Spleen (tissue), 11 donors: ENCODE measurements around the gene SLC44A4. TPM values are rescaled to one million over a fixed set of nuclear protein-coding genes. Genes with fewer than 3 reads are reported as not detected.

Source experiments
- DNase-seq: peaks from one replicate; pipeline ENCODE4 v3.0.0-alpha.2; 2020
- H3K27ac ChIP-seq, 8 donors: fragments of 200-600 bp; sonication (generic) in 7 of 8; 1 replicate in 4 of 8; 2 replicates in 4 of 8; pipeline versions ENCODE4 v1.5.0 to v1.8.0; 2016 to 2021; ENCODE audit warnings: inconsistent platforms in 4 of 8, mild to moderate bottlenecking in 4 of 8, moderate library complexity in 1 of 8
- H3K27me3 ChIP-seq, 7 donors: fragments of 200-600 bp; sonication (generic) in 6 of 7; replicated peaks in 1 of 7; 1 replicate in 4 of 7; 2 replicates in 3 of 7; pipeline versions ENCODE4 v1.5.0 to v1.8.0; 2016 to 2021; ENCODE audit warnings: inconsistent platforms in 3 of 7, mild to moderate bottlenecking in 1 of 7
- H3K36me3 ChIP-seq, 6 donors: fragments of 200-600 bp; sonication (generic) in 5 of 6; 1 replicate in 4 of 6; 2 replicates in 2 of 6; pipeline versions ENCODE4 v1.5.0 to v1.8.0; 2016 to 2021; ENCODE audit warnings: inconsistent platforms in 2 of 6
- H3K4me1 ChIP-seq, 6 donors: fragments of 200-600 bp; sonication (generic) in 5 of 6; 1 replicate in 3 of 6; 2 replicates in 3 of 6; pipeline versions ENCODE4 v1.5.0 to v1.8.0; 2016 to 2021; ENCODE audit warnings: inconsistent platforms in 3 of 6
- H3K4me3 ChIP-seq, 8 donors: fragments of 200-600 bp; sonication (generic) in 7 of 8; 1 replicate in 4 of 8; 2 replicates in 4 of 8; pipeline versions ENCODE4 v1.5.0 to v1.8.0; 2016 to 2021; ENCODE audit warnings: inconsistent platforms in 4 of 8, mild to moderate bottlenecking in 4 of 8, moderate library complexity in 2 of 8
- H3K9me3 ChIP-seq, 8 donors: fragments of 200-600 bp; sonication (generic) in 7 of 8; 1 replicate in 4 of 8; 2 replicates in 4 of 8; pipeline versions ENCODE4 v1.5.0 to v1.8.0; 2016 to 2021; ENCODE audit warnings: inconsistent platforms in 4 of 8
- CTCF ChIP-seq, 11 experiments: fragments of 200-600 bp in 7 of 11; fragments of 450-650 bp in 4 of 11; sonication (generic) in 4 of 11; IDR thresholded peaks in 8 of 11; conservative IDR thresholded peaks in 3 of 11; 1 replicate in 7 of 11; 2 replicates in 4 of 11; pipeline versions ENCODE4 v1.4.0 to v1.8.0; 2016 to 2021; ENCODE audit warnings: antibody characterized with exemption in 11 of 11, inconsistent platforms in 4 of 11, mild to moderate bottlenecking in 1 of 11
- POLR2A ChIP-seq, 3 donors: fragments of 450-650 bp; IDR thresholded peaks; one replicate each; pipeline ENCODE4 v1.5.1; 2017; ENCODE audit warnings: antibody characterized with exemption in 3 of 3, mild to moderate bottlenecking in 1 of 3
- POLR2AphosphoS5 ChIP-seq, 3 donors: sonication (generic); formaldehyde crosslinking; IDR thresholded peaks; one replicate each; pipeline ENCODE4 v1.5.1; 2017; ENCODE audit warnings: antibody characterized with exemption in 3 of 3
- WGBS, 5 donors: extraction: QIAGEN DNeasy Blood & Tissue Kit in 3 of 5; methylation state at CpG; one replicate each; pipeline versions ENCODE4 v1.1.5 to v1.1.7; 2013 to 2018; 5-methylcytosine and 5-hydroxymethylcytosine counted together
- intact Hi-C: fragments of 100-400 bp; cut with DNase I; formaldehyde crosslinking; loops from one replicate; pipeline ENCODE4 v1.15.0; 2023; ENCODE audit warnings: low total_unique reads
- polyA plus RNA-seq, 3 donors: library from polyadenylated mRNA; stranded (reverse); fragments of 200-250 nt; gene quantifications; one replicate each; pipeline ENCODE4 v1.2.1, GENCODE V29; 2013
- total RNA-seq, 7 donors: library from RNA; depleted of rRNA in 3 of 7; stranded (reverse); fragments of >200 nt in 3 of 7; fragmentation: NEBNext Ultra II Directional in 4 of 7; extraction: Animal tissue kit (Norgen Biotek cat#: 25700) in 4 of 7; gene quantifications; one replicate each; pipeline versions ENCODE4 v1.1.0 to v1.2.1, GENCODE V29; 2016 to 2021
- donor health status: healthy with polysubstance abuse.
- donor health status: DM: no; HTN: no; CAD: no; lungs with moderate emphysema.
- donor health status: DM: no; HTN: no; CAD: no.
- donor health status: Bipolar disorder and iron deficiency.
- donor health status: healthy.
- donor health status: DM: no; HTN: no; CAD: no.
- donor health status: DM: yes; HTN: yes; CAD: no.

The SLC44A4 gene
- total and polyA plus RNA-seq, 10 donors = 0.20 to 5.9 (median 2.6) TPM

DNA sequence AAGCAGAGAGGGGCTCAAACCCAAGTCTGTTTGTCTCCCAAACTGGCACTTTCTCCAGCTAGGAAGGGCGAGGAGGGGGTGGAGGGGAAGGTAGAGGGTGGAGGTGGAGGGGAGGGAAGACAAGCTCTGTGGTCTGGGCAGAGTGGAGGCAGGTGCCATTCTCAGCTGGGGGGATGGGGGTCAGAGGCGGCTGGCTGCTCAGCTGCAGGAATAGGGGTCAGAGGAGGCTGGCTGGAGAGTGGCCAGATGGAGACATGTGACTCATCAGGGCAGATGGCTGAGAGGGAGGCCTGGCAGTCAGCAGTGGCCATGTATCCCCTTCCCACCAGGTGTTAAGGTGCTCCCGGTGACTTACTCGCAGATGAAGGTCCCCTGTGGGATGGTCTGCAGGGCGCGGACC lies 3.5 kb upstream of the SLC44A4 start:
- no peak overlapping the region for H3K27ac ChIP-seq
- TF ChIP-seq POLR2A (IDR thresholded peaks at IDR 0.05) (no peak), POLR2AphosphoS5 (IDR thresholded peaks at IDR 0.05) (no peak), CTCF (IDR thresholded peaks at IDR 0.05 in 8 of 11, conservative IDR thresholded peaks at IDR 0.05 in 3 of 11) (no peak)
- intact Hi-C loops = no loop called here
- no peaks in the 10 kb centered on the region for H3K9me3 ChIP-seq
- peaks cover 4 to 83% (median 80%) of the 10 kb centered on the region in 6 donors for H3K36me3 ChIP-seq
- no peak overlapping the region for H3K4me3 ChIP-seq
- peaks cover 0 to 9% (median 5%) of the 10 kb centered on the region in 6 donors for H3K4me1 ChIP-seq
- no peak for DNase-seq
- H3K27me3 ChIP-seq = no peaks in the 10 kb centered on the region
- WGBS, 5 donors = 82 to 92% (median 91%) methylated on average over 5 to 6 of the region's 6 CpGs

- WGBS, 5 donors = 86 to 94% (median 93%) methylated on average over 9 of the region's 9 CpGs
- no peak overlapping the region for H3K4me3 ChIP-seq
- peaks cover 0 to 72% (median 70%) of the 10 kb centered on the region in 6 donors for H3K36me3 ChIP-seq
- H3K27me3 ChIP-seq = no peaks in the 10 kb centered on the region
- no peak for TF ChIP-seq CTCF (IDR thresholded peaks at IDR 0.05 in 8 of 11, conservative IDR thresholded peaks at IDR 0.05 in 3 of 11)
- no peak for TF ChIP-seq POLR2A (IDR thresholded peaks at IDR 0.05)
- no peak for TF ChIP-seq POLR2AphosphoS5 (IDR thresholded peaks at IDR 0.05)
- no peak for DNase-seq
- no peak overlapping the region for H3K27ac ChIP-seq
- intact Hi-C loops = no loop called here
- H3K4me1 ChIP-seq = peaks cover 0 to 19% (median 6%) of the 10 kb centered on the region in 6 donors
- H3K9me3 ChIP-seq = no peaks in the 10 kb centered on the region
Measured at GRCh38 chr6:31881136-31881859, 2.5 kb upstream of the SLC44A4 start.

- Histone ChIP-seq H3K27ac (no peak overlapping the region), H3K36me3 (peaks cover 0 to 65% (median 63%) of the 10 kb centered on the region in 6 donors), H3K4me1 (peaks cover 0 to 24% (median 6%) of the 10 kb centered on the region in 6 donors), H3K27me3 (no peaks in the 10 kb centered on the region), H3K9me3 (no peaks in the 10 kb centered on the region), H3K4me3 (no peak overlapping the region)
- TF ChIP-seq POLR2AphosphoS5 (IDR thresholded peaks at IDR 0.05) = no peak
- intact Hi-C loops = no loop called here
- DNase-seq = no peak
- 91 to 97% (median 93%) methylated on average over 10 of the region's 10 CpGs for WGBS, 5 donors
Measured at GRCh38 chr6:31880616-31881015, 1.8 kb upstream of the SLC44A4 start.

- intact Hi-C loops = no loop called here
- Histone ChIP-seq H3K27ac (no peak overlapping the region), H3K4me1 (peaks cover 0 to 24% (median 6%) of the 10 kb centered on the region in 6 donors), H3K9me3 (no peaks in the 10 kb centered on the region), H3K4me3 (no peak overlapping the region), H3K36me3 (peaks cover 0 to 58% (median 56%) of the 10 kb centered on the region in 6 donors), H3K27me3 (no peaks in the 10 kb centered on the region)
- TF ChIP-seq POLR2A (IDR thresholded peaks at IDR 0.05) (no peak), POLR2AphosphoS5 (IDR thresholded peaks at IDR 0.05) (no peak), CTCF (IDR thresholded peaks at IDR 0.05 in 8 of 11, conservative IDR thresholded peaks at IDR 0.05 in 3 of 11) (no peak)
- DNase-seq = no peak
- WGBS, 5 donors = 90 to 97% (median 93%) methylated on average over 8 to 10 of the region's 10 CpGs
Measured at GRCh38 chr6:31879901-31880300, 1.1 kb upstream of the SLC44A4 start.
